GM10266 (cell line): ENCODE data around the gene PAQR5.
"Not testable (repeated sequence)": the region's sequence is repeated elsewhere in the genome, so short reads cannot be mapped to it uniquely, and the experiment has no call there.

ENCODE experiments used
- DNase-seq: peaks from one replicate; pipeline ENCODE4 v3.0.0; 2012; ENCODE audit errors: extremely low spot score
- CTCF ChIP-seq: IDR thresholded peaks from 2 replicates; pipeline ENCODE4 v1.5.1; 2012; ENCODE audit warnings: mild to moderate bottlenecking, low read depth; ENCODE audit not compliant: control insufficient read depth, insufficient read depth; ENCODE audit errors: missing control alignments

The PAQR5 gene

DNA sequence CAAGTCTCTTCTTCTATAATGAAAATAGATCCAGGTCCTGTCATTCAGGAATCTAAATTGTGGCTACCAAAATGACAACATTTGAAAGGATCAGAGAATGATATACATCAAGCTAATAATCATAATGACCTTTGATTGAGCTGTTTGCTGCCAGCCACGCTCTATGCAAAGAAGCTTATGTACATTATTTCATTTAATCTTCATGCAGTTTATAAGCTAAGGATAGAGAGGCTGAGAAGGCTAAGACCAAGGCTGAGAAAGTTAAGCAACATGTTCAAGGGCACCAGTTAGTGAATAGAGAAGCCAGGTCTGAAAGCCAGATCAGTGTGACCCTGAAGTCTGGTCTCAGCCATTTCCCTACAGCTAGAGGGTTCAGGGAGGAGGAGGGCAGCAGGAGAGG is 29.4 kb downstream of the PAQR5 start:
- no peak for DNase-seq
- TF ChIP-seq CTCF = no peak

DNA sequence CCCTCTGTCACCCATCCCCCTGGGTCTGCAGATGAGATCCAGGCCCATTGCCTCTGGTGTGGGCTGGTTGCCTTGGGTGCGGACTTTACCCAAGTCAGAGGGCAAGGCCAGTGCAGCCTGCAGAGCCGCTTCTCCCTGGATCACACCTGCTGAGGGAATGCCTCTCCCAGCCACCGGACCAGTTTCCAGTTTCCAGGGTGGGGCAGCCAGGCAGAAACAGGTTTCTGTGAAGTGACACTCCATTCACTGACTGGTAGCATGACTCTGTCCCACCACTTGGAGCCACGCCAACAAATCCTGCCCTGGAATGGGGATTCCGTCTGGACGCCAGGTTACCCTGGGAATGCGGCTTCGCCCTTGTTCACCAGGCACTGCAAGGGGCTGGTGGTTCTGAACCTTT is 30.0 kb downstream of the PAQR5 start:
- DNase-seq = no peak
- TF ChIP-seq CTCF = no peak

DNA sequence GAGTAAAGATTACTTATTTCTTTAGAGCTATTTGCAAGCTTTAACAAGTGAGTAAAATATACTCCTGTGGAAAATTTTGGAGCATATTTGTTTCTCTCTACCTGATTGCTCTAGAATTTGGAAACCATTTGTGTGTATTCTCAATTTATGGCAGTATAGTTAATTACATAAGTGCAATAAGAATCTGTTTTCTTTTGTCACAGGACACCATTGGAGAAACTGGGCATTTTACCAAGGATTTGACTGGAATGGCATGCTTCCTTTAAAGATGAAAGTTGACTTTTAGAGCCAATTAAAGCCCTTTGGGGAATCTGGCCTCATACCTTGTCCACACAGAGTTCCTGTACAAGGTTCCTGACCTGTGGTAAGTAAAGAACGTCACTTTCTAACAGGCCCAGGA is 38.4 kb downstream of the PAQR5 start:
- no peak for DNase-seq
- TF ChIP-seq CTCF = no peak

DNA sequence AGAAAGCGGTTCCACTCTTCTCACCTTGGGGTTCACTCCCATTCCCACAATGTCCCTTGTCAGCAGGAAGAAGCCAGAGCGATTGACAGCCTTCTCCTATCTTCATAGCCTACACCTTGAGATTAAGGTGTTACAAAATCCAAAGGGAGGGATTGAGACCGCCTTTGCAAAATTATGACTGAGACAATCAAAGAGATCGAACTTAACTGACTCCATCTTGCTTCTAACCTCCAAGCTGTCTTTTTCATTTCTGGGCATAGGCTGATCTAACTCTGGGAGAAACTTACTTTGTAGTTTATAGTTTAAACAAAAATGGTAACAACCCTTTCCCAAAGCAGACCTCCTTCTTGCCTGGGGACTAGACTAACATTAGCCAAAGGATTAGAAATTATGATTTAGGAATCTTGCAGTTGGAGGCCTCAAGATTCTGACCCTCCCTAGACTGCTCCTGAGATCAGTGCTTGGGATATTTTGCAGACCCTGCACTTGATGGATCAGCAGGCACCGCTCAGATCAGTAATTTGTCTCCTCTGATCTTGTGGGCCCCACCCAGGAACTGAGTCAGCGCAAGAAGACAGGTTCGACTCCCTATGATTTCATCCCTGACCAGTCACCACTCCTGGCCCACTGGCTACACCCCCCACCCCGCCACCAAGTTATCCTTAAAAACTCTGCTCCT is 40.0 kb downstream of the PAQR5 start:
- no peak for DNase-seq
- no peak for TF ChIP-seq CTCF

GRCh38 chr15:69339214-69339543 is 40.5 kb downstream of the PAQR5 start:
- DNase-seq = not testable (repeated sequence)

DNA sequence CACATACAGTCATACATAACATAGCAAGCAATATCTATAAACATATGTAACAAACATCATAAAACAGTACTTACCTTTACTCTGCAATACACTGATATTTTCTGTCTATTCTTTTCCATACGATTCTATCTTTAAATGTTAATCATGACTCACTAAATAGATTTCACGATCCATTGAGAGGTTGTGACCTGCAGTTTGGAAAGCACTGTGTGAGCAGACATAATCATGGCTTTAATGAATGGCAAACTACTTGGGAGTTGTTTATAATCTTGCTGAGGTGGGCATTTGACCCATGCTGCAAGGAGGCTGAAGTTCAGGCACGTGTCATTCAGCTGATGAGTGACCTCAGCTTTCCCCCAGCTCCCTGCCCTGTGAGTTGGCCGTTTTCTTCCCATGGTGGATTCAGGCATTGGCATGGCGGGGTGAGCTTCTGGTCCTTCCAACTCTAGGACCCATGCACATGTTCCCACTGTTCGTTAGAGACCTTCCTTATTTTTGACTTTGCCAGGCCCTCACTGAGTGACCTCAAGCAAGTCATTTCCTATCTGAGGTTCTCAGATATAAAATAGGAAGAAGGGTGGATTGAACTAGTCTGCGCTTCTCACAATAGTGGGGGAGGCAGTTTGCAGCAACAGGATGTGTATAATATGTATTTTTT is 41.7 kb downstream of the PAQR5 start:
- TF ChIP-seq CTCF = no peak
- DNase-seq = no peak

DNA sequence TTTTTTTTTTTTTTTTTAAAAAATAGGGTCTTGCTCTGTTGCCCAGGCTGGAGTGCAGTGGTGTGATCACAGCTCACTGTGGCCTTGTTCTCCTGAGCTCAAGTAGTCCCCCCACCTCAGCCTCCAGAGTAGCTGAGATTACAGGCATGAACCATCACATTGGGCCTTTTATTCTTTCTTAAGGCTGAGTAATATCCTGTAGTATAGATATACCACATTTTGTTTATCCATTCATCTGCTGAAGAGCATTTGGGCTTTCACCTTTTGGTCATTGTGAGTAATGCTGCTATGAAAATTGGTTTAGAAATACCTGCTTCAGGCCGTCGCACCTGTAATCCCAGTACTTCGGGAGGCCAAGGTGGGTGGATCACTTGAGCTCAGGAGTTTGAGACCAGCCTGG is 42.6 kb downstream of the PAQR5 start:
- DNase-seq = no peak
- no peak for TF ChIP-seq CTCF
